ENCODE measurements around the gene UBE3A. TPM values are rescaled to one million over a fixed set of nuclear protein-coding genes. Genes with fewer than 3 reads are reported as not detected.

Gene UBE3A
- total RNA-seq, 2 donors from 2014 or later: 92.2 to 101 TPM

DNA sequence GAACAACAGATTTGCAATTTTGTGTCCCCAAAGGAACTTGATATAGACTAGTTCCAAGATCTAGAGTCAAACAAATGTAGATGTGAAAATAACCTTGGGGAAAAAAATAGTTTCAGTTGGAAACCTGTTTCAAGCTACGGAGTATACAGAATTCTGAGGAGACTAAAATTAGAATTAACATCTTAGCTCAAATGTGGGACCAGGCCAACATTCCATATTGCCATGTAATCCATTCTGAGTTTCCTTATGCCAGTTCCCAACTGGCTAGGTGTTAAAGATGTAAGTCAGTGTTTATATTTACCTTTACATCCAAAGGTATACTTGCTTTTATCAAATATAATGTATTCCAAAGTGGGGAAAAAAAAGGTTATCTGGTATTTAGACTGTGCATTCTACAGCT is 76.3 kb downstream of the UBE3A start:
- no peaks in the 10 kb centered on the region for H3K27me3 Mint-ChIP-seq (ENCODE audit: insufficient read depth)
- peaks cover 42% of the 10 kb centered on the region for H3K36me3 Mint-ChIP-seq (ENCODE audit: low read depth)
- peaks cover 14% of the 10 kb centered on the region for H3K4me1 Mint-ChIP-seq
- no peak overlapping the region for H3K27ac Mint-ChIP-seq
- H3K4me3 ChIP-seq (ENCODE audit: low read length): no peak overlapping the region
- peaks cover 7% of the 10 kb centered on the region for H3K9me3 ChIP-seq (ENCODE audit: control insufficient read depth, low read length)
- TF ChIP-seq, protein P1, sequence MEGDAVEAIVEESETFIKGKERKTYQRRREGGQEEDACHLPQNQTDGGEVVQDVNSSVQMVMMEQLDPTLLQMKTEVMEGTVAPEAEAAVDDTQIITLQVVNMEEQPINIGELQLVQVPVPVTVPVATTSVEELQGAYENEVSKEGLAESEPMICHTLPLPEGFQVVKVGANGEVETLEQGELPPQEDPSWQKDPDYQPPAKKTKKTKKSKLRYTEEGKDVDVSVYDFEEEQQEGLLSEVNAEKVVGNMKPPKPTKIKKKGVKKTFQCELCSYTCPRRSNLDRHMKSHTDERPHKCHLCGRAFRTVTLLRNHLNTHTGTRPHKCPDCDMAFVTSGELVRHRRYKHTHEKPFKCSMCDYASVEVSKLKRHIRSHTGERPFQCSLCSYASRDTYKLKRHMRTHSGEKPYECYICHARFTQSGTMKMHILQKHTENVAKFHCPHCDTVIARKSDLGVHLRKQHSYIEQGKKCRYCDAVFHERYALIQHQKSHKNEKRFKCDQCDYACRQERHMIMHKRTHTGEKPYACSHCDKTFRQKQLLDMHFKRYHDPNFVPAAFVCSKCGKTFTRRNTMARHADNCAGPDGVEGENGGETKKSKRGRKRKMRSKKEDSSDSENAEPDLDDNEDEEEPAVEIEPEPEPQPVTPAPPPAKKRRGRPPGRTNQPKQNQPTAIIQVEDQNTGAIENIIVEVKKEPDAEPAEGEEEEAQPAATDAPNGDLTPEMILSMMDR (conservative IDR thresholded peaks at IDR 0.05): no peak
- no peak overlapping the region for H3K9ac ChIP-seq (ENCODE audit: extremely low read depth, low read length, poor library complexity, severe bottlenecking)
- WGBS, 2 experiments (ENCODE audit: insufficient coverage in 1 of 2, insufficient read length in 1 of 2): 91 to 100% methylated on average over 1 of the region's 1 CpG
- DNase-seq: no peak
- H3K27me3 ChIP-seq (ENCODE audit: control insufficient read depth, insufficient read depth, low read length, poor library complexity, severe bottlenecking): no peaks in the 10 kb centered on the region
- no peak overlapping the region for H3K27ac ChIP-seq (ENCODE audit: low read depth, low read length)
- H3K4me1 ChIP-seq (ENCODE audit: control insufficient read depth, insufficient read depth, low read length): no peaks in the 10 kb centered on the region
- H3K4me3 Mint-ChIP-seq: no peak overlapping the region
- no peaks in the 10 kb centered on the region for H3K9me3 Mint-ChIP-seq
- peaks cover 59% of the 10 kb centered on the region for H3K36me3 ChIP-seq (ENCODE audit: control insufficient read depth, insufficient read depth, low read length)

DNA sequence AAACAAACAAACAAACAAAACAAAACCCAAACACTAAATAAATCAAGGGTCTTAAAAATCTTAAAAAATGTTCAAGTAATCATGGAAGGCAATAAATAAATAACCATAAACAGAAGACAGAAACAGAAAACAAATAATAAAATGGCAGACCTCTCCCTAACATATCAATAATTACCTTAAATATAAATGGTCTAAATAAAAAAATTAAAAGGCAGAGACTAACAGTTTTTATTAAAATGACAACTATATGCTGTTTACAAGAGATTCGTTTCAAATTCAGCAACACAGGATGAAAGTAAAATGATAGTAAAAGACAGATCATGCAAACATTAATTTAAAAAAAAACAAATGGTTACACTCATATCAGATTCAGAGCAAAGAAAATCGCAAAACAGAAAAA is 91.1 kb downstream of the UBE3A start:
- no peak overlapping the region for H3K27ac ChIP-seq (ENCODE audit: low read depth, low read length)
- peaks cover 3% of the 10 kb centered on the region for H3K9me3 Mint-ChIP-seq
- no peak overlapping the region for H3K27ac Mint-ChIP-seq
- peaks cover 6% of the 10 kb centered on the region for H3K4me1 Mint-ChIP-seq
- no peak for DNase-seq
- TF ChIP-seq, protein P1 (conservative IDR thresholded peaks at IDR 0.05): no peak
- no peaks in the 10 kb centered on the region for H3K27me3 ChIP-seq (ENCODE audit: control insufficient read depth, insufficient read depth, low read length, poor library complexity, severe bottlenecking)
- peaks cover 61% of the 10 kb centered on the region for H3K36me3 ChIP-seq (ENCODE audit: control insufficient read depth, insufficient read depth, low read length)
- H3K9me3 ChIP-seq (ENCODE audit: control insufficient read depth, low read length): peaks cover 8% of the 10 kb centered on the region
- no CpG with 5 or more reads among the region's 2 CpGs for WGBS, 2 experiments (ENCODE audit: insufficient coverage in 1 of 2, insufficient read length in 1 of 2)
- no peaks in the 10 kb centered on the region for H3K4me1 ChIP-seq (ENCODE audit: control insufficient read depth, insufficient read depth, low read length)
- H3K27me3 Mint-ChIP-seq (ENCODE audit: insufficient read depth): no peaks in the 10 kb centered on the region
- H3K4me3 Mint-ChIP-seq: no peak overlapping the region
- peaks cover 41% of the 10 kb centered on the region for H3K36me3 Mint-ChIP-seq (ENCODE audit: low read depth)
- H3K9ac ChIP-seq (ENCODE audit: extremely low read depth, low read length, poor library complexity, severe bottlenecking): no peak overlapping the region
- H3K4me3 ChIP-seq (ENCODE audit: low read length): no peak overlapping the region

DNA sequence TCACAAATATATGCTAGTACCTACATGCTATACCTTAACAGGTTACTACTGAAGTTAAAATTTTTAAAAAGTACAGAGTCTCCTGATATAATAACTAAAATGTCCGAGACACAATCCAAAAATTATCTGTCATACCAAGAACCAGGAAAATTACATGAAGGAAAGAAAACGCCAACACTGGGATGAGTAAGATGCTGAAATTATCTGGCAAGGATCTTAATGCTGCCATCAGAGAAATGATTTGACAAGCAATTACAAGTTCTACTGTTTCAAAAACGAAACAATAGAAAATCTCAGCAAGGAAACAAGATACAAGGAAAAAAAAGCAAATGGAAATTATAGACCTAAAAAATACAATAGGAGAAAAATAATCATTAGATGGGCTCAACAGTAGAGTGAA is 92.5 kb downstream of the UBE3A start:
- H3K27me3 Mint-ChIP-seq (ENCODE audit: insufficient read depth): no peaks in the 10 kb centered on the region
- Histone ChIP-seq H3K27ac (ENCODE audit: low read depth, low read length) (no peak overlapping the region), H3K4me1 (ENCODE audit: control insufficient read depth, insufficient read depth, low read length) (no peaks in the 10 kb centered on the region), H3K9ac (ENCODE audit: extremely low read depth, low read length, poor library complexity, severe bottlenecking) (no peak overlapping the region), H3K9me3 (ENCODE audit: control insufficient read depth, low read length) (peaks cover 8% of the 10 kb centered on the region), H3K4me3 (ENCODE audit: low read length) (no peak overlapping the region), H3K36me3 (ENCODE audit: control insufficient read depth, insufficient read depth, low read length) (peaks cover 59% of the 10 kb centered on the region), H3K27me3 (ENCODE audit: control insufficient read depth, insufficient read depth, low read length, poor library complexity, severe bottlenecking) (no peaks in the 10 kb centered on the region)
- peaks cover 45% of the 10 kb centered on the region for H3K36me3 Mint-ChIP-seq (ENCODE audit: low read depth)
- H3K27ac Mint-ChIP-seq: no peak overlapping the region
- no peak for DNase-seq
- H3K4me3 Mint-ChIP-seq: no peak overlapping the region
- H3K9me3 Mint-ChIP-seq: peaks cover 3% of the 10 kb centered on the region
- 94% methylated on average over 3 of the region's 3 CpGs; no CpG with 5 or more reads in 1 of the 2 experiments for WGBS, 2 experiments (ENCODE audit: insufficient coverage in 1 of 2, insufficient read length in 1 of 2)
- TF ChIP-seq, protein P1 (conservative IDR thresholded peaks at IDR 0.05): no peak
- peaks cover 10% of the 10 kb centered on the region for H3K4me1 Mint-ChIP-seq
